A673 (cell line): ENCODE measurements around the gene PLB1. TPM values are rescaled to one million over a fixed set of nuclear protein-coding genes. Genes with fewer than 3 reads are reported as not detected.

Source experiments
- BruUV-seq: library from RNA; stranded (reverse); fragments of 400-500 nt; replicated peaks from 2 replicates; lab custom pipeline; 2021; lab: Mats Ljungman, UMichigan
- CTCF ChIA-PET: fragments of 300-600 bp; sonication (Branson Sonifier 250); formaldehyde crosslinking; loops from one replicate; lab custom pipeline; 2022; ENCODE audit warnings: antibody characterized with exemption; lab: Charles Lee
- POLR2A ChIA-PET: fragments of 300-600 bp; sonication (Branson Sonifier 250); formaldehyde crosslinking; loops from one replicate; lab custom pipeline; 2022; ENCODE audit warnings: antibody characterized with exemption; ENCODE audit not compliant: low non-redundant PET; lab: Charles Lee
- DNase-seq: peaks from one replicate; pipeline ENCODE4 v3.0.0-alpha.2; 2015; ENCODE audit warnings: low spot score
- H3K27ac ChIP-seq: fragments of 200-600 bp; sonication (generic); 2 replicates; pipeline ENCODE4 v1.5.1; 2016; ENCODE audit warnings: mixed run types, low read depth, mild to moderate bottlenecking, mixed read lengths, antibody characterized with exemption, low read length; ENCODE audit not compliant: poor library complexity, severe bottlenecking
- H3K27me3 ChIP-seq: fragments of 200-600 bp; sonication (generic); replicated peaks from 2 replicates; pipeline ENCODE4 v1.6.1; 2017; ENCODE audit warnings: mixed run types, low read depth, mild to moderate bottlenecking, mixed read lengths, antibody characterized with exemption, low read length; ENCODE audit not compliant: insufficient read depth, poor library complexity
- H3K36me3 ChIP-seq: fragments of 200-600 bp; sonication (generic); 2 replicates; pipeline ENCODE4 v1.6.1; 2016; ENCODE audit warnings: mixed run types, mild to moderate bottlenecking, mixed read lengths, antibody characterized with exemption, low read length; ENCODE audit not compliant: insufficient read depth, poor library complexity, severe bottlenecking
- H3K4me1 ChIP-seq: fragments of 200-600 bp; sonication (generic); 2 replicates; pipeline ENCODE4 v1.6.1; 2017; ENCODE audit warnings: mixed run types, mild to moderate bottlenecking, mixed read lengths, antibody characterized with exemption, low read length; ENCODE audit not compliant: insufficient read depth, poor library complexity, severe bottlenecking
- H3K4me3 ChIP-seq: fragments of 200-600 bp; sonication (generic); 2 replicates; pipeline ENCODE4 v1.5.1; 2016; ENCODE audit warnings: low read depth, mixed run types, mild to moderate bottlenecking, mixed read lengths, low read length; ENCODE audit not compliant: poor library complexity, severe bottlenecking
- H3K9me3 ChIP-seq: fragments of 200-600 bp; sonication (generic); 2 replicates; pipeline ENCODE4 v1.6.1; 2016; ENCODE audit warnings: mixed run types, low read depth, mild to moderate bottlenecking, mixed read lengths, antibody characterized with exemption, low read length; ENCODE audit not compliant: poor library complexity, severe bottlenecking
- CTCF ChIP-seq: fragments of 300-800, 200-600 bp; sonication (generic); conservative IDR thresholded peaks from 2 replicates; pipeline ENCODE4 v1.5.1; 2017; ENCODE audit warnings: low read depth, mild to moderate bottlenecking, antibody characterized with exemption, low read length, moderate library complexity, mixed read lengths
- EZH2 ChIP-seq: fragments of 200-600 bp; sonication (generic); IDR thresholded peaks from 2 replicates; pipeline ENCODE4 v1.6.1; 2017; ENCODE audit warnings: borderline replicate concordance, low read depth, mild to moderate bottlenecking, mixed read lengths, antibody characterized with exemption, low read length; ENCODE audit not compliant: poor library complexity, severe bottlenecking
- intact Hi-C: fragments of 100-400 bp; cut with micrococcal nuclease; formaldehyde crosslinking; loops from one replicate; pipeline ENCODE4 v1.10.0; 2022; ENCODE audit not compliant: unreplicated experiment
- total RNA-seq: library from RNA; stranded (reverse); gene quantifications from 2 replicates; pipeline ENCODE4 v1.2.3, GENCODE V29; 2021

Gene PLB1
- total RNA-seq, 1 experiment from 2014 or later = 0.39 TPM

GRCh38 chr2:28674062-28674712 is 178.3 kb downstream of the PLB1 start:
- ChIA-PET CTCF (no interaction called here), POLR2A (interaction anchor here (0.6 kb wide), 1 partner anchor 39 kb away, joined by 3 read pairs; no protein-coding TSS in a partner anchor)
- no TSS peak for BruUV-seq
- Histone ChIP-seq H3K4me3 (no peak overlapping the region), H3K36me3 (no peaks in the 10 kb centered on the region), H3K27me3 (no peaks in the 10 kb centered on the region), H3K9me3 (no peaks in the 10 kb centered on the region), H3K27ac (no peak overlapping the region), H3K4me1 (no peaks in the 10 kb centered on the region)
- TF ChIP-seq EZH2 = no peak
- TF ChIP-seq CTCF = no peak
- no peak for DNase-seq
- intact Hi-C loops = no loop called here

DNA sequence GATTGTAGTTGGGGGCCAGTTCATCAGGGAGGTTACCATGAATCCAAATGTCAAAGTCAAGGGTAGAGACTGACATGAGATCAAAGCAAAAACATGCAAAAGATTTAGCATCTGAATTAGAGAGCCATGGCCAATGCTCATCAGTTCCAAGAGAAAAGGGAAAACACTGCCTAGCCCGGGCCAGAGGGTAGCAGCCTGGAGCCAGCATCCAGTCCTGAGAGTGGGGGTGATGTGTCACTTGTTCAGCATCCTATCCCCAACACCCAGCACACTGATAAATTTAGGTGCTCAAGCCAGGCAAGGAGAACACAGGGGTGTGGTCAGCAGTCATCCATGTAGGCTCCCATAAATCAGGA is 178.8 kb downstream of the PLB1 start:
- DNase-seq = no peak
- no peaks in the 10 kb centered on the region for H3K9me3 ChIP-seq
- TF ChIP-seq EZH2 (no peak), CTCF (no peak)
- H3K27ac ChIP-seq = no peak overlapping the region
- CTCF ChIA-PET = no interaction called here
- H3K36me3 ChIP-seq = no peaks in the 10 kb centered on the region
- H3K4me3 ChIP-seq = no peak overlapping the region
- BruUV-seq = no TSS peak
- H3K27me3 ChIP-seq = no peaks in the 10 kb centered on the region
- intact Hi-C loops = no loop called here
- H3K4me1 ChIP-seq = no peaks in the 10 kb centered on the region
- POLR2A ChIA-PET = no interaction called here

DNA sequence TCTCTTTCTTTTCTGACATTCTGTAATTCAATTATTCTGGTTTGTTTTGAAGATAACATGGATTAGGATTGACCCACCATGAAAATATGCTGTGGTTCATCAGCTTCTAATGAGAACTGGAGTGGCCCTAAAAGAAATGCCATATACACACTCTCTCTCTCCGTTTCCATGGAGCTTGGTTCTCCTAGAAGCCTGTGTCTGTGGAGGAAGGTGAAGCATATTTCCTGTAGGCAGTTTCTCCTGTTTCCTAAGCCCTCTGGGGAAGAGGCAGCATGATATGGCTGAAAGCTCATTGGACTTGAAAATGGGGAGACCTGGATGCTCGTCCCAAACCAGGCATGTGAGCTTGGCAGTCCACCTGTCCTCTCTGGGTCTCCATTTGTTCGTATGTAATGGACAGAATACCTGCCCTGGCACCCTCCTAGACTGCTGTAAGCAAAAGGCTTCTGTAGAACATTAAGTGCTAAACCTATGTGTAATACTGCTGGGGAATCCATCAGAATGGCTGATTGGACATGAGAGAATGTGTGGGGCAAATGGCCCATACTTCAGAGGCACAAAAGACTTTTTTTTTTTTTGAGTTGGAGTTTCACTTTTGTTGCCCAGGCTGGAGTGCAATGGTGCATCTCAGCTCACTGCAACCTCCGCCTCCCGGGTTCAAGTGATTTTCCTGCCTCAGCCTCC is 180.4 kb downstream of the PLB1 start:
- H3K27ac ChIP-seq = no peak overlapping the region
- no peak overlapping the region for H3K4me3 ChIP-seq
- DNase-seq = no peak
- no TSS peak for BruUV-seq
- no peaks in the 10 kb centered on the region for H3K4me1 ChIP-seq
- ChIA-PET CTCF (interaction anchor here (0.5 kb wide), 1 partner anchor 52 kb away, joined by 3 read pairs; no protein-coding TSS in a partner anchor), POLR2A (interaction anchor here (0.7 kb wide), 1 partner anchor 8 kb away, joined by 5 read pairs; no protein-coding TSS in a partner anchor)
- H3K9me3 ChIP-seq = no peaks in the 10 kb centered on the region
- no peaks in the 10 kb centered on the region for H3K27me3 ChIP-seq
- intact Hi-C loops = no loop called here
- no peaks in the 10 kb centered on the region for H3K36me3 ChIP-seq
- no peak for TF ChIP-seq CTCF
- no peak for TF ChIP-seq EZH2
